GM19452 (cell line): ENCODE measurements around the gene ROR2.

Experiments
- ATAC-seq: cut with Tn5 transposase; IDR thresholded peaks from one replicate; pipeline ENCODE4 v1.9.1; 2021; ENCODE audit not compliant: unreplicated experiment

ROR2 gene

DNA sequence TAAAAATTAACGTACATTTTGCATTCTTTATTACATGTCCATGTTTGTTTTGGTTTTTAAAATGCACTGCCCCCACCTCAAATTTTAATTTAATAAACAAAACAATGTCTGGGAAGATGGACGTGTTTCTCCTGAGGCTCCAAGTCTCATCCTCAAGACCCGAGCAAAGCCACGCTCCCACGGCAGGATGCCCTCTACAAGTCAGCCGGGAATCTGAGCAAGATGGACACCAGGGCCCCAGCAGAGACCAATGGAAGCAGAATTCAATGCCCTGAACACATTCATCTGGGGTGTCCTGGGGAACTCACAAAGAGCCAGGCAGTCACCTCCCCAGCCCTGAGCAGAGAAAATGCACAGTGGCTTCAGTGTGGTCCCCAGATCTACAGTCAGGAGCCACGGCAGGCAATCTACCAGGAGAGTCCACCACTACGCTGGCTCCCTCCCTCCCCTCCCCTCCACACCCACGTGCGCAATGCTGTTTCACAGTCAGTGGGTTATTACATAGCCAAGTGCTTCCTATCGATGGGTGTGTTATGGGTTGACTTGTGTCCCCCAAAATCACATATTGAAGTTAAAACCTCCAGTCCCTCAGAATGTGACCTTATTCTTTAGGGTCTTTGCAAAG, 129.8 kb downstream of the ROR2 start:
- ATAC-seq = no peak

DNA sequence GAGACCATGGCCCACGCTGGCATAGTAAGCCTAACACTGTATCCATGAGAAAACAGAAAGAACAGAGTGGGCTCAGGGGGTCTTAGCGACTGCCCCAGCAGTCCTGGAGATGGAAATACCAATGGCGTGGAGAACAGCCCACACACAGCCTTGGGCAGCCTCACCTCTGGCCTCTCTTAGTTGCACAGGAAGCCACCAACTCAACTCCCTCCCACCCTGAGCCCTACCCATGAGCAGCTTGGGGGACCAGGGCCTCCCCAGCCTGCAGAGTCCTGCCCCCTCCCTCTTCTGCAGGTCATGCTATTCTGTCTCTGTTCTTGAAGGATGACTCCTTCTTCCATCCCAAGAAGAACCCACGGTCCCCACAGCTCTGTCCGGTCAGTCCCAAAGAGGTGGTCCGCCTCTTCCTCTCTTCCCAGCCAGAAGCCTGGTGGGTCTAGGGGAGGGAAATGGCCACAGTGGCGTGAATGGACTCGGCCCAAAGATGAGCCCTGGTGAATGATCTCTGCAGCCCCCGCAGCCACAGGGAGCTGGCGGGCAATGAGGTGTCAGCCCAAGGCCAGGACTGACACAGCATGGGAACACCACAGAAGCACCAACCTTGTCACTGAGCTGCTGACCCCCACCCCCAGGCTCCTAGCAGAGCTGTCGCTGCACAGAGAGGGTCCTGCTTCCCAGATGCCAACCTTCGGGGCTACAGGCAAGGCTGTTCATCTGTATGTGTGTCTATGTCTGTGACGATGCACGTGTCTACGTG, 131.2 kb downstream of the ROR2 start:
- ATAC-seq = no peak

DNA sequence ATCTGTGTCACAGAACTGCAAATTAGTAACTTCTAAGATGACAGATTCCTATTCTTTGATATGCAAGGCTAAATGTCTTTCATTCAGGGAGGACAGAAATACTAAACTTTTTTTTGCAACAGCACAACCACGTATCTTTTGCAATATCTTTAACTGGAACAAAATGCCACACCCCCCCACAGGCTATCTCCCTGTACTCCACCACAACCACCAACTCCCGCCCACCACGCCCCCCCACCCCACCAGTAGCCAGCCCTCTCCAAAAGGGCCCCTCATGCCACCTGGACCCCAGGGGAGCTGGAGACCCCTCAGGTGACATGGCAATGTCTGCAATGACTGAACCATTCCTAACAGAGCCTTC, 131.8 kb downstream of the ROR2 start:
- ATAC-seq = no peak

DNA sequence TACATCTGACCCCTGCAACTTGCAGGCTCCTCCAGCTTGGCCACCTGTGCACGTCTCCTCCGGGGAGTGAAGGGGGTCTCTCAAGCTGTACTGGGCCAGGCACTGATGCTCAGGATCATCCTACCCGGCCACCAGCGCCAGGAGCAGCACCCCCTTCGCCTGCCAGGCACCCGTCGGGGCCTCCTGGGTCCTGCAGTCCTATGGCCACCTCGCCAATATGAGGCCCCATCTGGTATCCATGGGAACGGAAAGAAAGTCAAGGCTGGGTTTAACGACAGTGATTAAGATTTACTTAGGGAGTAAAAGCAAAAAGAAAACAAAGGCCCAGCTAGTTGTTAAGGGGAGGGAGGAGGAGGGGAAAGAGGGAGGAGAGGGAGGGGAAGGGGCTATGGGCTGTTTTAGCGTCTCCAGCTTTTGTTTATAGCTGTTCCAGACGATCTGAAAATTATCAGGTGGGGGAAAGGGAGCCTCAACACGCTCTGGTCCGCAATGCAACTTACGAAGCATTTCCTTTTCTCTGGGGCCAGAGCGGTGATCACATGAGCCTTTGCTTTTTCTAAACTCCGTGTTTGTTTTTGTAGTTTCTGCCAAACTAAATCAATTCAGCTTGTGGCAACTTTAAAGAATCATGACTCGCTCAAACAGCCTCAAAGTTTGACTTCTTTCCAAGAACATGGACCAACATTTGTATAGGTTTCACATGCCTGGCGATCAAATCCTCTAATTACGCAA, 132.4 kb downstream of the ROR2 start:
- no peak for ATAC-seq

DNA sequence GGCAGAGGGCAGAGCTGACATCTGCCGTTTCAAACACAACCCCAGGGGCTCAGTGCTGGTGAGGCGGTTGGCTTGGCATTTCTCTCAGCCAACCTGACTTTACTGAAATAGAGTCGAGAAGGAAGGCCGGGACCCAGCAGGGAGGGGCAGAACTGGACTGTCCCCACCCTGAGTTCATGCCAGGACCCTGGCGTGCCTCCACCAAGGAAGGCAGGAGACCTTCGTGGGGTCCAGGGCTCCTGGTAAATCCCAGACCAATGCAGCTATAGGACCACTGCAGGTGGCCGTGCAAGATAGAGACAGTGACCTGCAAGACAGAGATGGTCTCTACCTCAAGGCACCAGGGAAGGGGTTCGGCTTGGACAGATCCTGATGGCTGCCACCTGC, 132.9 kb downstream of the ROR2 start:
- no peak for ATAC-seq

DNA sequence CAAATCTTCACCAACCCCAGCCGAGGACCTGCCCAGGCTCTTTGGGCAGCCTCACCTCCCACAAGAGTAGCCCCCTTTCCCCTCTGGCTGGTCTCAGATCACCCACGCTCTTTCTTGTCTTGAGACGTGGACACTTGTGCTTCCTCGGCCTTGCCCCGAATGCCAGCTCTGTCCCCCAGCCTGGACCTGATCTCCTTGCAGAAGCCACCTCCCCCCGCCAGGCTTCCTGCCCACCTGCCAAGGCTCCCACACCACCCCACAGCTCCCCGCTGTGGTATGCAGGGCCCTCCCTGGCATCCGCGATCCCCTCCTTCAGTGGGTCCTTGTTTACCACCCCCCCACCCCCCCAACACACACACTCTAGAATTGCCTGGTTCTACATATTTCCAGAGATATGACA, 133.7 kb downstream of the ROR2 start:
- ATAC-seq = no peak

DNA sequence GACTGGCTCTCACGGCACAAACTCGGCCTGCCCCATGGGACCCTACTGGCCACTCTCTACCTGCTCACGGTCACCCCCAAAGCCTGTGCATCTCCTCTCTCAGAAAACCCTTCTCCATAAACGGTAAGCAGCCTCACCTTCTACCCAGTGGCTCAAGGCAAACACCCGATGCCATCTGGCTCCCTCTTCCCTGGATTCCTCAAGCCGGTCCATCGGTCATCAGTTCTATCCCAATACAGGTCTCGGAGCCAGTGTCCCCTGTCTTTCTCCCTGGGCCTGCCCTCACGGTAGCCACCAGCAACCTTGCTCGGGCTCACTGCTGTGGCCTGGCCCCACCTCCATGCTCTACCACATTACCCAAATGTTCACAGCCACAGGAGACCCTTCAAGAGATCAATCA, 134.1 kb downstream of the ROR2 start:
- ATAC-seq = no peak

DNA sequence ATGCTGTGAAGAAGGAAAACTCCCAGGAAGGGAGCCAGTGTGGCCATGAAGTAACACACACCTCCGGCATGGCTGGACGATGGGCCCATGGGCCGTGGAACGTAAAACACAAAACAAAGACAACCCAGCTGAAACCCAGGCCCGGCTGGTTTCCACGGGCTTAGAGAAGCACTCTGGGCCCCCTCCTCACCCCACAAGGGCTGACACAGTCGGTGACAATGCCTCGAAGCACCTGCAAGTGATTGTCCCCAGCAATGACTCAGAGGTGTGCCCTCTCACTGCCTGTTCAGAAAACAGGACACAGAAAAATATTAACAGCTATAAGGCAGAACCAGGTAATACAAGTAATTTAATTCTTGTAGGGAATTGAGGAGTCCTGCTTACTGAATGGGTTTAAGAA, 135.3 kb downstream of the ROR2 start:
- ATAC-seq = no peak

DNA sequence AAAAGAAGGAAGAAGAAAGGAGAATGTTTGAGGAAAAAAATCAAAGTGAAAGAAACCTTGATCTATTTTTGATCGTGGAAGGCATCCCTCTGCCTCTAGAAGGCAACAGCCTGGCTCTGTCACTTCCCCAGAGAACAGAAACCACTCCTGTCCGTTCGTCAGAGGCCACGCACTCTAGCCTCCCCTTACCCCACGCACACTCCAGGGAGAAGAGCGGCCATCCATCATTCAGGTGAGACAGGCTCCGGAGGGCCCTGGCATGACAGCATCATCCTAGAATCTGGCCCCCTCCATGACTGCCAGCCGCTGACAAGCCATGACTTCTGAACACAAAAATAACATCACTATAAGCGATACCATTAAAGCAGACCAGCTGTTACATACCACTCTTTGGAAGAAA, 135.8 kb downstream of the ROR2 start:
- ATAC-seq = no peak

DNA sequence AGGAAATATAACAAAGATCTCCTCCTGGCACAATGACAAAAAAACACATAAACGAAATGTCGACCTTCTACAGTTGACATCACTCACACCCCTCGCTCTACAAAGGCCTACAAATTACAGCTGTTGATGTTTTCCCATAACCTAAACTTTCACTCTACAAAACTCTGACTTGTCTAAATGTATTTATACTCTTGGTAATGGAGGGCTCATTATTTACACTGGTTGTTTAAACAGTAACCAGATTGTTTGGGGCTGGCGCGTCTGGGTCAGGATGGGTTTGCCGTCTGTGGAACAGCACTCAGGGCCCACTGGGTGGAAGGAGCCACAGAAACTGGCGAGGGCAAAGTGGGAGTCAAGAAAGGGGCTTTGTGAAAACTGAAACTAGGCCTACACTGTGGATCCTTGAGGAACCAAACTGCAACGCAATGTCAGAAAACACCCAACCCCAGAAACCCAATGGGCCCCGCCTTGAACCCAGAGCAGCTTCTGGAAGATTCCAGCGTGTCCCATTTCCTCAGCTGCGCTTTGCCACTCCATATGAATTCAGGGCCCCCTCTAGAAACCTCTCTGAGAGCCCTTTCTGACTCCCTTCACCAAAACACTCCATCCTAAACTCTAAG, 136.7 kb downstream of the ROR2 start:
- ATAC-seq = no peak

DNA sequence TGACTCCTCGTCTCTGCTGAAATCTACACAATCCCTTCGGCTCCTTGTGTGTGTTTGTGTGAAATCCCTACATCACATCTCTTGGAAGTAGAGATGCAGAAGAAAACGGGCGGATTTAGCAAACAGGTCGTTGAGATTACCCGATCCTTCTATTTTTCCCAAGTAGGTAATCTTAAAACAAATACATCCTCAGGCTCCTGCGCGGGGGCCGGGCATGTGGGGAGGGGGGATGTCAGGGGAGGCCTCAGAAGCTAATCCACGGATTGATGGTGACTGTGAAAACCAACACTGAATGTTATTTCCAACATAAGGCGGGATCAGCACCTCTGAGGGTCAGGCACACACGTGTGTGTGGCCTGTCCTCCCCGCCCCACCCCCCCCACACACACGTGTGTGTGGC, 137.8 kb downstream of the ROR2 start:
- no peak for ATAC-seq

DNA sequence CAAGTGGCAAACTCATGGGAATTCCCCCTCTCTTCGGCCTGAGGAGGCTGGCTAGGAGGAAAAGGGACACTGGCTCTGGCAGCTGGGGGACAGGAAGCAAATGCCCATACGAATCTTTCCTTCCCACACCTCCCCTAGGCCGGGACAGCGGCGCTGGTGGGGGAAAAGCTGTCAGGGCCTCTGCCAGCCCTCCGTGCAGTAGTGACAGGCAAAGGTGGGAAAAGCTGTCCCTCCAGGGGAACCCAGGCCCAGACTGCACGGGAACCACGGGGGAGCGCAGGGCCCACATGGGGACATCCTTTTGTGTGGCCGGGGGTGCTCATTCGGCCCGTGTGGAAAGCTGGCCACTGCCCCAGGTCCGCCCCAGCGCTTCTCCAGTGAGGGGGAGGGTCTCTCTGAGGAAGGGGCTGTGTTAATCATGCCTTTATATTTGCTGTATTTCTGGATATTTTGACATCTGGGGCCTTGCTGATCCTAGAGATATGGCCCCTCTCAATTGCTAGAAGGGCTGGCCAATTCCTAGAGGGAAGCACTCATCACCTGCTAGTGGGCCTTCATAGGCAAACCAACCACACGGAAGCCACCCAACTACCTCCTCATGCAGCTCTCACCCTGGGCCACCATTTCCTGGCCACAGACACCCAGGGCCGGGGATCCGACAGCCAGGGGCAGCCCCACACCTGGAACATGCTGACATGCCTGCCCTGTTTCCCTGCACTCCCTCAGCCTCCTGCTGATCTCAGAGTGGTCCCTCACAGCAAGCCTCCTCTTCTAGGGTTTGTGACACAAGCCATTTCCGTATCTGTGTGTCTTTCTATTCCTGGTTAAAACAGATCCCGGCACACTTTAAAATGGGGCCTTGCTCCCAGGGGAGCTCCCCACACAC, 138.8 kb downstream of the ROR2 start:
- ATAC-seq = no peak

DNA sequence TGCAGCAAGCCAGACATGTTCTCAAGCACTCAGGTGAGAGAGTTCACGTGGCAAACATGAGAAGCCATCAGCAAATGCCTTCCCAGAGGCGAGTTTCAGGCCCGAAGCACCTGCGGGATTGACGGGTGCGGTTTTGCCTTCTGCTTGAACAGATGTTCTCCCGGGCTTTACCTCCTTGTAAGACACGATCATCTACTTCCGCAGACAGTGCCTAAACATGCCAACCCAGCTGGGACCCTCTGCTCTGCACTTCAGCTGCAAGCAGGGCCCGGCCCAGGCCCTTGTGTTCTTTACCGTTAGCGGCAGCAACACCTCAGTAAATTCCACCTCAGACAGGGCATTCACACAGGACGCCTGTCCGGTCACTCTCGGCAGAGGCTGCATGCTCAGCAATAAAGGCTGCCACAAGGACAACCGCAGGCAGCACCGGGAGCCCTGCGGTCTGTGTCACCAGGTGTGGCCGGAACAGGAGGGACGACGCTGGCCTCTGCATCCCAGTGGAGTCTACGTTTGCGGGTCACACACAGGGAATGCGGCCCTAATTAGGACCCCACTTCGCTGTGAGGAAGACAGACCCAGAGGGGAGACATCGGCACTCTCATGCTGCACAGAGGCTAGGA, 139.6 kb downstream of the ROR2 start:
- ATAC-seq = no peak

DNA sequence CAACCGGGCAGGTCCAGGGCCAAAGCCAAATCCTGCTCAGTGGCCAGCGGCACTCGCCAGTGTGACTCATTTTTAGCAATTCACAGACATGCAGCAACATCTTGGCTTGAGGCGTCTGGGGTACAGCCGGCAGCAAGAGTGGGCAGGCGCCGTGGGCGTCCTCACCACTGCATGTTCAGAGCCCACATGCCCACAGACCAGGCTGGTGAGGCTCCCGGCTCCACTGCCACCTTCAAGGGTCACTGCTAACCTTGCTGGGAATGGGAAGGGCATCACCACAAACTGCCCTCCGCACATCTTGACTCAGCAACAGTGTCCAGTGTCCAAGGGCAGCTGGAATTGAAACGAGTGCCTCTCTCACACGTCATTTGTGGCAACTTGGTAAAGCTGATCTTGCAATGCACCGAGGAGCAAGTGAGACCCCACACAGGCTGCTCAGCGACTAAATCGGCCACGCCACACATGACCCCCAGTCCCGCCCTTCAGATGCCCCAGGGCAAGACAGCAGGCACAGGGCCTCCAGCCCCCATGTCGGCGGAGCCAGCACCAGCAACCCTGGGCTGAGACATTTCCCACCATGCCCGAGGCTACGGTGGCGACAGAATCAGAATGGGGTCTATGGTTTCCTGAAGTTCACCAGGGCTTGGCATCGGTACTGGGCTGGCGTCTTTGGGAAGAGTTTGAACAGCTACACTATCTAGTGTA, 140.3 kb downstream of the ROR2 start:
- no peak for ATAC-seq

DNA sequence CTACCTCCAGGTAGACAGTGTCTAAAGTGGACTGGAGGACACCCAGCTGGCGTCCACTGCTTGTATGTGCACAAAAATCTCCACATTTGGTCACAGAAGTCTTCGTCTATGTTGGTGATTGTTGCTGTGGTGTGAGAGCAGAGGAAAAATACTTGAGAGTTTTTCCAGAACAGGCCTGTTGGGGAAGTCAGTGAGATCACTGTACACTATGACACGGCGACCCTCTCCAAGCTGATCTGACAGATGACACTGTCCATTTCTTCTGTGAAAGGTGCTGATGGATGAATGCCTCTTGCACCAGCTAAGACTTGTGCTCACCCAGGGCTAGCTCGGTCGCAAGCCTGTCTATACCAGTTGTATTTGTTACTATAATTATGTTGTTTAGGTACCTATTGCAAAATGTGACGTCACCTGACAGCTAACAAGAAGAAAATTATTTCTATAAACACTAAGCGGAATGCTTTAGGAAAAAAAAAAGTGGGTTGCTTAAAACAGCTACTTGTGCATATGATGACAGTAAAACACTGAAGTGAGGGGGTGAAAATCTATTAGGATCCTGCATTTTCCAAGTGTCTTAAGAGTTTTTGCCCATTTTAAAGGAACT, 142.3 kb downstream of the ROR2 start:
- ATAC-seq = no peak

DNA sequence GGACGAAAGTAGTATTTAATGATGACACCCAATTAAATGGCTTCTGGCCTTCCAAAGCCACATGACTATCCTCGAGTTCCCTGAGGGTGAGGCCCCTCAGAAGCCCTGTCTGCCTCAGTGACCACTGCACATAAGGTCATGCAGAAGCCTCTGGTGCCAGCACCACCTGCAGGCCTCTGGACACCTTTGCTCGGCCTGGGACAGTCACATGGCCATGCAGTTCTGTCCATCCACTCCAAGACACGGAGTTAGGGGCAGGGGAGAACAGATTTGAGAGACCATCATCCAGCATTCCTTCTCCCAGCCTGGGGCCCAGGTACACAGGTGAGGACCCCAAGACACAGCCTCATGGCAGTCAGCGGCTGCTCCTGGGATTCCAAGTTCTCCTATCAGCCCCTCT, 145.0 kb downstream of the ROR2 start:
- ATAC-seq = no peak

DNA sequence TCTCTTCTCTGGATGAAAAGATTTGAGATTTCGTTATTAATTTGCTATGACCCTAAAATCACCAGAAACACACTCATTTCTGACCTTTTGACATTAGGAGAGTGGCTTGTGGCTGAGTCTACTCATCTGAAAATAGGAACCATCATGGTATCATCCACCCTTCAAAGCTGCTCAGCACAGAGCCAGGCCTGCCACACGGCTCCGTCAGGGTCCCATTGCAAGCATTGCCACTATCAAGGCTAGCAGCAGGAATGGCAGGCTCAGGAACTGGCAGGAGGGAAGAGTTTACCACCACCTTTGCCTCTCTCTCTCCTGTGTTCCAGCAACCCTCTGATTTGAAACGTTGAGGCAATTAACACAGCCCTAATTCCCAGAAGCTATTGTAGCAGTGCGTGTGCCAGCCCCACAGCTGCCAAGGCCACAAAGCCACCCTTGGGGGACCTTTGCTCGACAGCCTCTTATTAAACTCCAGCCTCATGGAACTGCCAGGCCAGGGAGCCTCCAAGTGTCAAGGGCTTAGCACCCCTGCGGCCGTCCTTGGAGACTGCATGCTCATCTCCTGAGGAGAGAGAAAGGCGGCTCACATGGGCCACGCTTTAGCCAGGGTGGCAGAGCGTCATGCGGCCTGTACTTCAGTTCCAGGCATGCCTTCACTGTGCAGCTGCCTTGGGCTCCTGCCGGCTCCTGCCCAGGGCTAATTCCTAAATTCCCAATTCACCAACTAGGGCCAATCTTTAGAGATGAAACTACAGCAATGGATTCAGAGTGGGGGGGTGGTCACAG, 145.9 kb downstream of the ROR2 start:
- ATAC-seq = no peak

DNA sequence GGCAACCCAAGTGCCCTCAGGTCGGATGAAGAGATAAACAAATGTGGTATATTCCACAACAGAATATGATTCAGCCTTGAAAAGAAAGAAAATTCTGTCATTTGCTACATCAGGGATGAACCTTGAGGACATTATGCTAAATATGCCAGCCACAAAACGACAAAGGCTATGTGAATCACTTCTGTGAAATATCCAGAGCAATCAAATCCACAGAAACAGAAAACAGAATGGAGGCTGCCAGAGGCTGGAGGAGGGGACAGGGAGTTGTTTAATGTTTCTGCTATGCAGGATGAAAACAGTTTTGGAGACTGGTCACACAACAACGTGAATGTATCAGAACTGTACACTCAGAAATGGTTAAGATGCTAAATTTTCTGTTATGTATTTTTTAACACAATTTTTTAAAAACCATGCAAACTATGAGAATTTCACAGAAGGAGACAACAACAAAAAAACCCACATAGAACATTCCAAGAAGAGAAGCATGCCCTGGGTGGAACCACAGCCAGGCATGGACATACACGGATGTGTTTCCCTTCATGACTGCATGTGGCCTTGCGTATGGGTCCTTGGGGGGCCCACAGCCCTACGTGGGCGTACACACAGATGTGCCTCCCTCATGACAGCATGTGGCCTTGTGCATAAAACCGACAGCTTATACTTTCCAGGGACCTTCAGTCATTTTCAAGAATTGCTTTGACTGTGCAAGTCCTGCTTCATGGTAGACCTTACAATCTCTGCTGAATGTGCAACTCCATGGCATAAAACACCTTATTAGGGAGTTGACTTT, 146.7 kb downstream of the ROR2 start:
- ATAC-seq = no peak
